Stimulated activated CD4-positive, alpha-beta T cell treated with anti-CD3 and anti-CD28 coated beads, Interleukin-15, amount 100 ng/mL, for 24 hours (primary cell): ENCODE measurements around the gene TRAPPC1.

ENCODE experiments used
- DNase-seq: peaks from one replicate; pipeline ENCODE4 v3.0.0-alpha.2; 2020

The TRAPPC1 gene

DNA sequence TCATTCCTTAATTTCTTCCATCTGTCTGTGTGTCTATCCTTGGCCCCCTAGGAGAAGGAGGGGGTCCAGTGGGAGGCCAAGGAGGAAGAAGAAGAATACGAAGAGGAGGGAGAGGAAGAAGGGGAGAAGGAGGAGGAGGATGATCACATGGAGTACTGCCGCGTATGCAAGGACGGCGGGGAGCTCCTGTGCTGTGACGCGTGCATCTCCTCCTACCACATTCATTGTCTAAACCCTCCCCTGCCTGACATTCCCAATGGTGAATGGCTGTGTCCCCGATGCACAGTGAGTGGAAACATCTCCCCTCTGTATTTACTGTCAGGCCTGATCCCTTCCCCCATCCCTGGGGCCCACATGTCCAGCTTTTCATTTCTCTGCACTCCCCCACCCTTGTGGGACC is 36.9 kb downstream of the TRAPPC1 start:
- no peak for DNase-seq

DNA sequence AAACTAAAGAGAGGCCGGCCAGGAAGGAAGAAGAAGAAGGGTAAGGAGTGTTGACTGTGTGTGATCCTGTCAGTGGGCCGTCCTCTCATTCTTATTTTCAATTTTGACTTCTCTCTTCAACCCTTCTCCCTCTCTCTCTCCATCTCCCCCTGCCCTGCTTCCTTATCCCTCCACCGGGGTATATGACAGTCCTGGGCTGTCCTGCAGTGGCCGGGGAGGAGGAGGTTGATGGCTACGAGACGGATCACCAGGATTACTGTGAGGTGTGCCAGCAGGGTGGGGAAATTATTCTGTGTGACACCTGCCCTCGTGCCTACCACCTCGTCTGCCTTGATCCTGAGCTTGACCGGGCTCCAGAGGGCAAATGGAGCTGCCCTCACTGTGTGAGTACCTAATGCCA is 37.5 kb downstream of the TRAPPC1 start:
- DNase-seq: no peak

DNA sequence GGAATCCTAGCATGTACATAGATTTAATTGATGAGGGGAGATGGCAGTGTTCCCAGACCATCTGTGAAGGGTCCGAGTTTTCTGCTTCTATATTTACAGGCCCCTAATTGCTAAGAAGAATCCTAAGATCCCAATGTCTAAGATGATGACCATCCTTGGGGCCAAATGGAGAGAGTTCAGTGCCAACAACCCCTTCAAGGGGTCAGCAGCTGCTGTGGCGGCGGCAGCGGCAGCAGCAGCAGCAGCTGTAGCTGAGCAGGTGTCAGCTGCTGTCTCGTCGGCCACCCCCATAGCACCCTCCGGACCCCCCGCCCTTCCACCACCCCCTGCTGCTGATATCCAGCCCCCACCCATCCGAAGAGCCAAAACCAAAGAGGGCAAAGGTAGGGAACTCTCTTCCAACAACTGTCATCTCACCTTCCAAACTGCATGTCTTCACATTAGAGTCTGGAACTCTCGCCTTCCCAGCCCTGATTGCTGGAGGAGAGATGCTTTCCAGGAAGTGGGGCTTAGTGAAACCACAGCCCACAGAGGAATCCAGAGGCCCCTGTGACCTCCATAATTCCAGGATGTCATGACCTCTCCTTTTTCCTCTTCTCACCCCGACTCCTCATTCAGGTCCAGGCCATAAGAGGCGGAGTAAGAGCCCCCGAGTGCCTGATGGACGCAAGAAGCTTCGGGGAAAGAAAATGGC is 38.4 kb downstream of the TRAPPC1 start:
- DNase-seq: no peak

DNA sequence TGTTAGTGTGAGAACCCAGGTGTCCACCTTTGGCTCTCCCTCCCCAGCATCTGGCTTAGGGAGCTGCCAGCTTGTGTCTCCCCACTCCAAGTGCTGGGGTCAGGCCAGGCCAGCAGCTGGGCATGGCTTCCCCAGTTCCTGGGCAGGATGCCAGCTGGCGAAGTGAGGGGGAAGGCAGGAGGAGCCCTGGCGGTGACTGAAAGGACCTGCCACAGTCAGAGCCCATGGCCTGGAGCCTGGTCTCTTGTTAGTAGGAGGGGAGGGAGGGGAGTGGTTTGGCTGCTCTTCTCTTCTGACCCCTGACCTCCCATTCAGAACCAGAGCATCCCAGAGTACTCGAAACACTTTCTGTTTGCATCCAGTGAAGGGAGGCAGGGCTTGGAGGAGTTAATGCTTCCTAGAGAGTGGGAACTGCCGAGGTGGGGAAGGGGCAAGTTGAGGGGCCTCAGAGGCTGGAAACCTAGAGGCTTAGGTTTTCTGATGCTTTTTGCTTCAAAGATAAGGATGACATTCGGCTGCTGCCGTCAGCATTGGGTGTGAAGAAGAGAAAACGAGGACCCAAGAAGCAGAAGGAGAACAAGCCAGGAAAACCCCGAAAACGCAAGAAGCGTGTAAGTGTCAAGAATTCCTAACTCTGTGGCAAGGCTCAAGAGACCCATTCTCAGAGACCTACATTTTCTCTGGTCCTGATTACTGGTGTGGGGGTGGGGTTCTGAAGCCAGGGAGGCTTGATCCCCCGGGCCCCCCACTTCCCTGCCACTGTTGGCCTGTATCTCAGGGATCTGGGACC is 42.4 kb downstream of the TRAPPC1 start:
- peak; percentile 57 for DNase-seq

DNA sequence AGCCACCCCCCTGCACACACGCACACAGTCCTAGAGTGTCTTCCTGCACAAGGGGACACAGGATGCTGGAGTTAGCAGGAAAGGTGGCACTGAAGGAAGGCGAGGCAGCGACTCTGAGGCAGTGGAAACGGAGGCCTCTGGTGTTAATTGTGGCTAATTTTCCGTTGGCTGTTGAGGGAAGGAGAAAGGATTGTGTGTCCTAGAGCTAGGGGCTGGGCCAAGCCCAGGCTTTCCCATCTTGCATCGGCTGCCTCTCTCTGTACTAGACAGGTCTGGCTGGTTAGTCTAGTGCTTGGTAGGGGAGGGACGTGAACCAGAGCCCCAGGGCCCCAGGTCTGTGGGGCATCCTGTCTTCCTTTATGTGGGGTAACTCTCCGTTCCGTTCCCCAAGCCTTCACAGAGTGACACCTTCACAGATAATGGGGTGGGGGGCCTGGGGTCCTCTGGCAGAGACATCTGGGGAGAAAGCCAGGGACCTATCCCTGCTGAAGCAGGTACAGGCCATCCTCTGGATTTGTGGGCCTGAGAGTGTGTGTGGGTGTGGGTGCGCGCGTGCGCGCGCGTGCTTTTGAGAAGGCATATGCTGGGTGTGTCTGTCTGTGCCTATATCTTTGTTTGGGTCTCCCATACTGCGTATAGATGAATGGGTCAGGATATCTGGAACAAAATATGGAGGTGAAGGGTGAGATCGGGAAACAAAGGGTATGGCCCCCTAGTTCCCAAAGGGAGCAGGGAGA is 43.4 kb downstream of the TRAPPC1 start, which contains the start of gene CHD3:
TSS of gene CHD3 (plus strand) at position 606 of the 737 bp plus-strand sequence. CDS start 212 bp downstream, outside the sequence.
- DNase-seq: peak; percentile 79

DNA sequence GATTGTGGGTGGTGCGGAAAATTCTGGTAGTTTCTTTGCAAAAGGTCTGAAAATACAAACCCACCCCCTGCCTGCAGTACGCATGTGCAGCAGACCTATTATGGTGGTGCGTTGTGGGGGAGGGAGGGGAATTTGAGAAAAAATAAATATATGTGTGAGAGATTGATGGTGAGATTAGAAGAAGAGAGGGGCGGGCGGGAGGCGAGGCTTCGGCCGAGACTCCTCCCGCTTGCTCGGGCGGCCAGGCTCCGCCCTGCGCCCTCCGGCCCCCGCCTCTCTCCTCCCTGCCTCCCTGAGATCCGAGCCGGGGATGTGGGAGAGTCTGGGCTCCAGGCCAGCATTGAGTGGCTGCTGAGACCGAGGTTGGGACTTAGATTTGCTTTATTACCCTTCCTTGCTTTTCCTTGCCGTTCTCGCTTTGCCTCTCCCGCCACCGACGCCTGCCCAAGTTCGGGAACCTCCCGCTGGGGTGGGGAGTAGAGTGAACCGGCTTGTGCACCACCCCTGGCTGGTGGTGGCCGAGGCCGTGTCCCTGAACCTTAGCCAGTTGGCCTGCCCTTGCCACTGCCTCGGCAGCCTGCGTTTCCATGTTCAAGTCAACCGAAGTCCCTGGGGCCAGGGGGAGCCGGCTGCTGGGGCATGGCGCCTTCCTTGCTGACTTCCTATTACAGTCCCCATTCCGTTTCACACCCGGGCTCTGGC is 44.1 kb downstream of the TRAPPC1 start:
- DNase-seq: peak; percentile 93

DNA sequence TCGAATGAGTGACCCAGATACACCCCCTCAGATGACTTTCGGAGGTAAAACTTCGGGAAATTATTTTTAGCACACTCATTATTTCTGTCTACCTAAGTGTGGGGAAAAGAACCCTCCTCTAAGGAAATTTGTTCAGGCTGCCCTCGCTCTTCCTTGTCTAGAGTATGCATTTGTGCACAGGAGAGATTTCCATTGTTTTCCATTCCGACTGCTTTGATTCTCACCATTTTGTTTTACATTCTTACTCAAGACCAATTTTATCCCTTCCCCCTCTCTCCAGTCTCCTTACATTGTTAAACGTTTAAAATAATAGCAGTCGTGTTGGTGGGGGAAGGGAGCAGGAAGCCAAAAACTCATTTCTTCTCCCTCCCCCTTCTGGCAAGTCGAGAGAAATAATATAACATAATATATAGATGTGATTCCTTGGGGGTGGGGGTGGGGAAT is 44.7 kb downstream of the TRAPPC1 start:
- DNase-seq: no peak

DNA sequence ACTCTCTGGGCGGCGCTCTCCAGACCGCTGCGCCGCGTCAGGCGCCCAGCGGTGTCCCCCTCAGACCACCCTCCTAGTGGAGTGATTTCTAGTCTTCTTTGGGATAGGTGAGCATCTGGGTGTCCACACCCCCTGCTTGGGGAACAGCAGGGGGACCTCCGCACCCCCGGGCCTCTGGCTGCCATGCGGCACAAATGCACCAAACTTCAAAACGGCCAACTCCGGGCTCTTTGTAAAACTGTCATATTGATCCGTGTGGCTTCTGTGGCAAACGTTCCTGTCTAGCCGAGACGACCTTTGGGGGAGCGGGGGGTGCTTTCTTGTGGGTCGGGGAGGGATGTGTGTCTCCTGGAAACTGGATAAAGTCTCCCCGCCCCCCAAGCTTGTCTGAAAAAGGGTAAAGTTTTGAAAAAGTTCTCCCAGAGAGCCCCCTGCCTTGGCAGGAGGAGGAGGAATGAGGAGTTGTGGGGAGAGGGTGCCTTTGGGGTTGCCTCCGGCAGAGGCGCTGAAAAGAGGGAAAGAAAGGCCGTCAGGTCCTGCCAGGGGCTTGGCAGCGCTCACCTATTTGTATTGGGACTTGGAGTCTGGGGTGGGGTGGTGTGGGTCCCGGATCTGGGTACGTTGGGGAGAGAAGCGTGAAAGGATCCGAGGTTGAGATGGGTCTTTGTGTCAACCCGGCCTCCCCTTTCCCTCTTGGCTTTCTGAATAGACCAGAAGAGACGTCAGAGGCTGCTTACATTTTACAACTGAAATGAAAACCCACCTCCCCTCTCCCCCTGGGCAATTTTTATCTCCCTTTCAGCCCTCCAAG is 45.3 kb downstream of the TRAPPC1 start:
- DNase-seq: peak; percentile 67

DNA sequence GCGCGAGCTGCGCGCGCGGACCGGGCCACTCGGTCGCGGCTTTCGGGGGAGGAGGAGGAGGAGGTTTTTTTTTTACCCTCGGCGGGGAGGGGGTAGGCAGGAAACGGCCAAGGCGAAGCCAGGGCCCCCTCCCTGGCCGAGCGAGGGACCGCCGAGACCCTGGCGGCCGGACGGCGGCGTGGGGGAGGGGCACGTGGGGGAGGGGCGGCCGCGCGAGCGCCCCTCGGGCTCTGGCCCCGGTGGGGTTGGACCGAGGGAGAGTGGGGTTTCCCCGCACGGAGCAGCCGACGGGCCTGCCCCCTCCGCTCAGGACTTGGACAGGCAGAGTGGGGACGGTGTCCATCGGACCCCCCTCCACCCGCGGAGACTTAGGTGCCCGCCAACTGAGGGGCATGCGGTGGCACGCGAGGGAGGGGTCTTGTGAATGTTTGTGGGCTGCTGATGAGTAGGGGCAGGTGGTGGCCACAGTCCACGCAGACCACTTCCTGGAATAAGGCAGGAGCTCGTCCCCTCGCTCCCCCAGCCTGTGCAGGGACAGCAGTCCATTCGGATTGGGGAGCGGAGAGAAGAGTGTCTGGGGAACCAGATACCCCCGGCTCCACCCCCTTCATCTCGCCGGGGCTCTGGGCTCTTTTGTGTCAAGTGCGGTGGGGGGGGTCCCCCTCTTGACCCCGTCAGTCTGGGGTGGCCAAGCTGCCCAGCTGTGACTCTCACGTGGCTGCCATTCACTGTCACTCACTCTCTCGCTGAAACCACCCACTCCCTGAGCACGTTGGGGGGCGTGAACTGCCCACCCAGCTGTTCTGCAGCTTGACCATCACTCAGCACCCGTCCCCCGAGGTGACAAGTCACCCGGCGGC is 46.1 kb downstream of the TRAPPC1 start:
- DNase-seq: peak; percentile 66

DNA sequence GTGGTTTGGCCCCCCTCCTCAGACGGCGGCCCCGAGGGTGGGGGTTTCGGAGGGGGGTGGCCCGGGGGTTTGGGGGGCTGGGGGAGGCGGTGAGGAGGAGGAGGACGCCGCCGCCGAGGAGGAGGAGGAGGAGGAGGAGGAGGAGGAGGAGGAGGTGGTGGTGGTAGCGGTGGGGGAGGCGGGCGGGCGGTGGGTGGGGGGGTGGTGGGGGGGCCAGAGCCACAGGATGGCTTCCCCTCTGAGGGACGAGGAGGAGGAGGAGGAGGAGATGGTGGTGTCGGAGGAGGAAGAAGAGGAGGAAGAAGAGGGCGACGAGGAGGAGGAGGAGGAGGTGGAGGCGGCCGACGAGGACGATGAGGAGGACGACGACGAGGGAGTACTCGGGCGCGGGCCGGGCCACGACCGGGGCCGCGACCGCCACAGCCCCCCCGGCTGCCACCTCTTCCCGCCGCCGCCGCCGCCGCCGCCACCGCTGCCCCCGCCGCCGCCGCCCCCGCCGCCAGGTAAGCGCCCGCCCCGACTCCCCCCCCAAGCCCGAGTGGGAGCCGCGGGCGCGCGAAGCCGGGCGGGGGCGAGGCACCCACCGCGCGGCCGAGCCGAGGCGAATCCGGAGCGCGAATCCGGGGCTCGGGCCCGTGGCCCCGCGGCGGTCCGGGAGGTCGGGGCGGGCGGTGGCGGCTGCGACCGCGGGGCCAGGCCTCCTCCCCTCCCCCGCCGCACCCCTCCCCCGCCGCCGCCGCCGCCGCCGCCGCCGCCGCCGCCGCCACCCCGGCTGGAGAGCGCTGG is 47.0 kb downstream of the TRAPPC1 start:
- DNase-seq: peak; percentile 46

DNA sequence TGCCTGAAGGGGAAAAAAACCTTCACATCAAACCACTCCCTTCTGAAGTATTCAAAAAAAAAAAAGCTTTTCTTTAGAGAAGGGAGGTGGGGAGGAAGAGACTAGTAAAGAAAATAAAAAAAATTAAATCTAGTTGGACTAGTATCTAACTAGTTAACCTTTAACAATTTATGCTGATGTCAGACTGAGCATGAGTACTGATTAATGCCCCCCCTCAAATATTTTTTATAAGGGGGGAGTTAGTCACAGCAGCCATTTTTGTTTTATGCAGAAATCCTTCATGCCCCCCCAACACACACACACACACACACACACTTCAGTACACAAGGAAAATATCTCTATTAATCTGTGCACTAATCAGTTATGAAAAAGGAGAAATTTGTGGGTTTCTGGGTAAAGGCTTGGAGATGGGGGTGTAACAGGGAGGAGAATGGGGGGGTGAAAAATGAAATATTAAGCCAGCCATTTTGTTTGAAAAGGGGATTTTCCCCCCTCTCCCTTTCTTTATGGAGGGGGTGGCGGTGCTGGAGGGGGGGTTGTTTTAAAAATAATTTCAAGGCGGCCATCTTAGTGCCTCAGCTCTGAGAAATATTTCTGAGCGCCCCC is 47.9 kb downstream of the TRAPPC1 start:
- DNase-seq: peak; percentile 45

DNA sequence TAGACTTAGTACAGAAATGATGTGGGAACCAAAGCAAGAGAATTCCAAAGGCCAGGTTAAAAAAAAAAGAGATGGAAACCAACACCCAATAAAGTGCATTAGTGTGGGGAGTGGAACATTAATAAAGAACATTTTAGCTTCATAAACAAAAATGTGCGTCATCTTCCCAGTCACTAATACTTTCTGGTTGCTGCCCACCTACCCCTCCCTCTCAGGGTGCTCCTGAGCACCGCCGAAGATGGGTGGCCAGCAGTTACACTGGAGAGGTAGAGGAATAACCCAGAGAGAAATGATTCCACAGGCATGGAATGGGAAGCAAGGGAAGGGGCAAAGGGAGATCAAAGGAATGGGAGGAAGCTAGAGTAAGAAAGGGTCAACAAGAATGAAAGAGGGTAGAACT is 49.1 kb downstream of the TRAPPC1 start:
- DNase-seq: no peak

DNA sequence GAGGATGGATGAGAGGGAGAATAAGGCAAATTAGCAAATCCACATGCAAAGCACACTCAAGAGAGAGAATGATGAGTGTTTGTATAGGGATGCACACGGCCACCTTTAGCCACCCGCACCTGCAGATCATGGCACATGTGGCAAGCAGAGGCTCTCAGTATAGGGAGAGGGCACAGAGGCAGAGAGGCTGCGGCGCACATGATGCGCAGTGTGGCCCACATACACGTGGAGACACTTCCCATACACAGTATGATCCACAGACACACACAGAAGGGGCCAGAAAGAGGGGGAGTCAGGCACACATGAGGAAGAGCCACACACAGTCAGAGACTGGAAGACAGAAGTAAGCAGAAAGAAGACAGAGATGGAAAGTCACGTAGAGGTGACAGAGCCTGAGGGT is 49.7 kb downstream of the TRAPPC1 start:
- DNase-seq: peak; percentile 21

DNA sequence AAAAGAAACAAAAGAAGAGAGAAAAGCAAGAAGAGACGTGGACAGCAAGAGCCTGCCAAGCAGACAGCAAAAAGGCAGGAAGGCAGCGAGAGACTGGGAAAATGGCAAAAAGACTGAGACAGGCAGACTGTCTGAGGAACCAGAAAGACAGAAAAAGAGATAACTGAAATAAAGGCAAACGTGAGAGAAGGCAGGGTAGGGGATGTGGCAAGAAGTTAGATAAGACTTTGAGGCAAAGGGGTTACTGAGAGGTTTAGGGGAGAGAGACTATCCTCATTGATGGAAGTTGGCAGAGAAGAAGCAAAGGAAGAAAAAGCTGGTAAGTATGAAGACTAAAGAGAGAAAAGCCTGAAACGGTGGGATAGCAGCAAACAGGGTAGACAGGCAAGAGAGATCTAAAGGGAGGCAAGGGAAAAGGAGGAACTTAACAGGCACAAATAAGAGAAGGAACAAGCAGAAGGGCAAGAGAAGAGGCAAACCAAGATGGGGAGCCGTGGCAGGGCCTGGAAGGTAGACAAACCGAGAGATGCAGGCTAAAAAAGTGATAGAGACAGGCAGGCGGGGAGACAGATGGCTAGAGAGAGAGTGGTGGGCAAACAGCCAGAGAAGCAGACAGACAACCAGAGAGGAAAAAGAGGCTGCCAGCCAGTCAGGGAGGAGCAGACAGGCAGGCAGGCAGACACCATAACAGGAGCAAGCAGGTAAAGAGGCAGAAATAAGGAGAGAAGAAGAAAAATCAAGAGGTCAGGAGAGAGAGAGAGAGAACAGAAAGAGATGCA is 50.3 kb downstream of the TRAPPC1 start:
- DNase-seq: no peak
